GM19023 (cell line): ENCODE measurements around the gene B4GALT6.

Experiments
- ATAC-seq: cut with Tn5 transposase; IDR thresholded peaks from one replicate; pipeline ENCODE4 v1.9.1; 2021; ENCODE audit warnings: mild to moderate bottlenecking, moderate library complexity; ENCODE audit not compliant: unreplicated experiment

Gene B4GALT6

DNA sequence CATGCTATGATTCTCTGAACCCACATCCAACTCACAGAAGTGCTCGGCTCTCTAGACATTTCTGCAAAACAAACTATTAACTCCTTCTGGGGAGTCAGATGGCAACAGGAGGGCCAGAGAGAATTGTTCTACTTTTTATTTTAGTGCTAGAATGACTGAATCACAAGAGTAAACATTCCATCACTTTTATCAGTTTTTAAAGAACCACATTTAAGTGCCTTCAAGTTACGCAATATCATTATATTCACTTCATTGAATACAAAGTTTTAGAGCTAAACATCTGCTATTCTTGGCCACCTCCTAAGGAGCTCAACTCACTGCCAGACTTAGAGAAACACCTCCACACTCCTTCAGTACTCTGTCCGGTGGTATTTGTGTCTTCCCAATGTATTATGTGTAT is 22.4 kb downstream of the B4GALT6 start:
- no peak for ATAC-seq

GRCh38 chr18:31660763-31661162 is 23.6 kb downstream of the B4GALT6 start:
- no peak for ATAC-seq

- no peak for ATAC-seq
Measured at GRCh38 chr18:31659576-31660177, 24.7 kb downstream of the B4GALT6 start.

- peak; percentile 65 for ATAC-seq
Measured at GRCh38 chr18:31658670-31659575, 25.5 kb downstream of the B4GALT6 start.

GRCh38 chr18:31657823-31658669 is 26.3 kb downstream of the B4GALT6 start:
- peak; percentile 80 for ATAC-seq

DNA sequence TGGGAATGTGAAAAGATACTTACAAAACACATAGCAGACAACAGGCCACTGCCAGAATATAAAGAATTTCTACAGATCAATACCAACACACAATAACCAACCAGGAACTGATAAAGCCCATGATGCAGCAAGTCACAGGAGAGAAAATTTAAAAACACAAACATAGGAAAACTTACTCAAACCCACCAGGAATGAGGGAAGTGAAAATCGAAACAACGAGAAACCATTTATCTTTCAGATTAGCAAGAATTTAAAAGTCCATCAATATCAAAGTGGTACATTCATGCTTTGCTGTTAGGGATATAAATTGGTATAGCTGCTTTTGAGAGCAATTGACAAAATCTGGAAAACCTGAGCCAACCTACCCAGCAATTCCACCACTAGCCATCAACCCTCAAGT is 27.6 kb downstream of the B4GALT6 start:
- no peak for ATAC-seq

DNA sequence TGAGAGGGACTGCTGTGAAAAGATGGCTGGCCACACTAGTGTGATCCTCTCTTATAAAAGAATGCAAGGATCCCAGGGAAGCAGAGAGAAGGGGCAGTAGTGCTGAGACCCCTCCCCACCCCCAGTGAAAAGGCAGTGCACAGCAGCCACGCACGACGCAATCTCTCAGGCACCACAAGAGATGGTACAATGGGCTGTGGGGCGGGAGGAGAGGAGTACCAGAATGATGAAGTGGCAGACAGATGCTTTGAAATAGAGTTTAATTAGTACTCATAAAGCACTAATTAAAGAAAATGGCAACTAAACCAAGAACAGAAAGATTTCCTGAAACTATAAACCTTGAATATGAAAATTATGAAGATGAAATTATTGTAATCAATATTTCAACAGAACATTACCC is 29.0 kb downstream of the B4GALT6 start:
- ATAC-seq: no peak

- no peak for ATAC-seq
Measured at GRCh38 chr18:31652877-31653276, 31.5 kb downstream of the B4GALT6 start.

DNA sequence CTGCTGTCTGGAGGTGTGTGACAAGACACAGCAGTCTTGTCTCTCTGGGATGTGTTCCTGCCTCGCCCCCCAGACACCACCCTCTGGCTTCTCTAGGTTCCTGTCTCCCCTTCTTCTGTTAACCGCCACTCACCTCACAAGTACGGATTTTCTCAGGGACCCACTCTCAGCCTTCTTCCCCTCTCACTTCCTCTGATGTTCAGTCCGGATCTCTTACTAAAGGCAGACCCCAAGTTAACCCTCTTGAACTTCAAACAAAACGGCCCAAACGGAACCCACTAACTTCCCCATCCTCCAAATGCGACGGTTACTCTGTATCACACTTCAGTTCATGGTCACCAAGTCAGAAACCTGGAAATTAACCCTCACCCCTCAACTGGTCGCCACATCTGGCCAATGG is 32.0 kb downstream of the B4GALT6 start:
- ATAC-seq: no peak

GRCh38 chr18:31651369-31651768 is 33.0 kb downstream of the B4GALT6 start:
- no peak for ATAC-seq

DNA sequence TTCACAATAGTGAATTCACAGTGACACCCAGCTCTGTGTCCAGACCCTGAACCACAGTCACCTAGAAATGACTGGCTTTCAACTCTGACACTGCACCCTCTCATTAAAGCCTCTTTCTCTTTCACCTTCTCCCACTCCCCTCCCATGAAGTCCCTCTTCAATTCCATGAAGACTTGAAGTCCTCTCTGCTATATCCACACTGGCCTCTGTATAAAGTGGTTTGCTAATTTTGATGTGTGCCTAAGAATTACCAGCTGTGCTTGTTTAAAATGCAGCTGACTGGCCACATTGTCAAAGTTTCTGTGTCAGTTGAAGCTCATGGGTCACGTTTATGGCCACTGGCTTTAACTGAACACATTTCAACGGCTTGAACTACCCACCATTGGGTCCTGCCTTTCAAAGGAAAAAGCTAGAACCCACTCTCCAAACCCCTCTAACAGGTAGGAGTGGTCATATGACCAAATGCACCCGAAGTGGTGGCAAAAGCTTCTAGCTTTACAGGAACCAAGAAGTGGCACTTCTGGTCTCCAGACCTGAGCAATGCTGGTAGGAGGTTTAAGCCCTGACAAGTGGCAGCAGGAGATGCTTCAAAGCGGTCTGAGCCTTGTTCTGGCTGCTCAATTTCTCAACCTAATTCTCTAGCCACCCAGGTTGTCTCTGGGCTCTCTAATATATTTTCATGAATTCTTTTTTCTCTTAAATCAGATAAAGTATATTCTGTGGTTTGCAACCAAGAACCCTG is 34.2 kb downstream of the B4GALT6 start:
- ATAC-seq: peak; percentile 48

GRCh38 chr18:31649449-31649848 is 34.9 kb downstream of the B4GALT6 start:
- no peak for ATAC-seq

GRCh38 chr18:31648966-31649429 is 35.4 kb downstream of the B4GALT6 start:
- ATAC-seq: peak; percentile 70

DNA sequence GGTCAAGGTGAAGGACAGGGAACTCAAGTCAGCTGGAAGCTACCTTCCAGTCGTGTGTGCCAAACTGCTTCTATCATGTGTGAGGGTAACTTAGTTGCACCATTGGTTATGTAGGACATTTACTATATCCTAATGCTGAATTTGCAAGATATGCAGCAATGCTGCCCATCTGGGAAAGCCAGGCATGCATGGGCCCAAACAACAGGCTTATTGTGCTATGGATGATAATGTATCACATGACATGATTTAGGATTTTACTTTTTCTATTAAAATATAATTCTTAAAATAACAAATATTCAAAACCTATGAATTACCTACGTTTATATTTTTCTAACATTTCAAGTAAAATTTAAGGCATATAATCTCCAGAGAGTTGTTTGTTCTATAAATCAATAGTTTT is 35.9 kb downstream of the B4GALT6 start:
- no peak for ATAC-seq

DNA sequence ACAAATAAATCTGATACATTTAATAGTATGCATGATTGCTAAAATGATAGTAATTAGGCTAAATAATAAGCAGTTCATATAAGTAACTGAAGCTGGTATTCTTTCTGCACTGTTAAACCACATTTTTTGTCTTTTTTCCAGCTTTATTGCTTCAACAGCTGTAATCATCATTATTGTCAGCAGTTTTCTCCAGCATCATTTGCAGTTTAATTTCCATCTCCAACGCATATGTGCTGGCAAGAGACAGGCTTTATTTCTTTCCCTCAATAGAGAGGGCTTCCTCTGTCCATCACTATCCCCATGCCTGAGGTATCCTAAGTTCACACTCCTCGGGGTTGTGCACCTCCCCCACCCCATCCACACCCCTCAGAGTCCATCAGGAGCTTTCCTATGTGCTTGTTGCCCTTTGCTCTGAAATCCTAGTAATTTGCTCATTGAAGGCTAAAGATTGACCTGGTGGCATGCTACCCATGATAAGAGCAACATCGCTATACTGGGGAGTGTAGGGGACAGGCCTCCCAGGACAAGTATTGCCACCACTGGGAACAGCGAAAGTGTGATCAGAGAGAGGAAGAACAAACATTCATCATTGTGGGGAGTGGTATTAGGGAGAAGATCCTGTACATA is 37.1 kb downstream of the B4GALT6 start:
- ATAC-seq: no peak

DNA sequence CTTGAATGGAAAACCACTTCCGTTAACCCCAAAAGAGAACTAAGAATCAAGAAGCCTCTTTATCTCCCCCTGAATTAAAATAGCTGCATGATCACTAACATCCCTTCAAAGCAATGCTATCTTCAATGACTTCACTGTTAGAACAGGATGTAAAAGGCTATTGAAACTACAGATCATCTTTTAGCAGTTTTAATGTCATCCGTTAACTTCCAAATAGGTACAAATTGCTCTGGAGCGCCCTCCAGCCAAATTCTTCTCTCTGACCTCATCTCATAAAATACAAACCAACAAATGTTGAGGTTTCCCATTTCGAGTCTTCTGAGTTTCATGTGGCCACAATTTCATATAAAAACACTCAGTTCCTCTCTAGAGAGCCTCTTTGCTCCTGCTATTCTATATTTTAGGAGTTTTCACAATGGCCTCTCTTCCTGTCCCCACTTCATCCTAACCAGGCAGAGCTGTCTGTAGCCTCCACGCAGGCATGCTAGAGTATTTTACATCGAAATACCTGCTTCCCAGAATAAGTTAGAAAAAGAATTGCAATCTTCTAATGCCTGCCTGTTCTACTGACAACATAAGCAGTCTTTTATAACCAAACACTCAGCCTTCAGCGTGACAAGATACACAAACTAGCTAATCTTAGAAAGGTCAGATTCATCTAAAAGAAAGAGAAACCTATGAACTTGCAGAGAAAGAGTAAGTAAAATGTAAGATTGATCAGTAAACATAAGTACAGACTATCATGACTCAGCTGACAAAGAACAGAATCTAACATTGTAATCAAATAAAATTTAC is 37.9 kb downstream of the B4GALT6 start:
- no peak for ATAC-seq

- ATAC-seq: no peak
Measured at GRCh38 chr18:31645411-31645810, 39.0 kb downstream of the B4GALT6 start.

GRCh38 chr18:31643003-31643402 is 41.4 kb downstream of the B4GALT6 start:
- ATAC-seq: no peak

DNA sequence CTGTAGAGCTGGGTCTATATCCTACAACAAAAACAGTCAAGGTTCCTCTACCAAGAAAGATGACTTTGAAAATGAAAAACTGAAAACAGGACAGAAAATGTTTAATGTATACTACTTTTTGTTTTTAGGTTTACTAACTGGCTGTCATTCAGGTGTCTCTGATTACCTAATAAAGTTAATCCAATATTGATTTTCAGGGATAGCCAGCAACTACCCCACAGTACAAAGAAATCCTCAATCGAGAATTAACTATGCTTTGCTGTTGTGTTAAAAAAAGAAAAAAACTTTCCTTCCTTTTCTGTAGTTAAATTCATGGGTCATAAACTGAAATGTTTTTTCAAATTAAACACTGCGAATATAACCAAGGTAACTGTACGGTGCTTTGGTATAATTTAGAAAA is 46.9 kb downstream of the B4GALT6 start:
- ATAC-seq: no peak
